Coronary artery (tissue), 2 donors: ENCODE measurements around the gene CAMK2D.

Experiments used
- DNase-seq: peaks from one replicate; pipeline ENCODE4 v3.0.0-alpha.2; 2017; ENCODE audit warnings: low spot score
- H3K27ac ChIP-seq, 2 donors: fragments of 200-600 bp; sonication (generic); one replicate each; pipeline ENCODE4 v1.5.1; 2016 to 2019
- H3K4me3 ChIP-seq: fragments of 200-600 bp; sonication (generic); 2 replicates; pipeline ENCODE4 v1.5.1; 2016; ENCODE audit warnings: mild to moderate bottlenecking, moderate library complexity
- CTCF ChIP-seq: fragments of 200-600 bp; sonication (generic); IDR thresholded peaks from one replicate; pipeline ENCODE4 v1.5.1; 2019; ENCODE audit warnings: antibody characterized with exemption

The CAMK2D gene

GRCh38 chr4:113500424-113500823, 261.1 kb downstream of the CAMK2D start:
- no peak for DNase-seq
- TF ChIP-seq CTCF = no peak

GRCh38 chr4:113499696-113500095, 261.8 kb downstream of the CAMK2D start:
- no peak for TF ChIP-seq CTCF
- H3K4me3 ChIP-seq = no peak overlapping the region
- DNase-seq = no peak
- H3K27ac ChIP-seq = no peak overlapping the region

More at GRCh38 chr4:113500424-113500823, 261.1 kb downstream of the CAMK2D start:
- no peak overlapping the region for H3K4me3 ChIP-seq
- no peak overlapping the region for H3K27ac ChIP-seq

GRCh38 chr4:113499166-113499565, 262.4 kb downstream of the CAMK2D start:
- Histone ChIP-seq H3K4me3 (no peak overlapping the region), H3K27ac (no peak overlapping the region)
- no peak for TF ChIP-seq CTCF
- DNase-seq = no peak

- Histone ChIP-seq H3K4me3 (no peak overlapping the region), H3K27ac (no peak overlapping the region)
- no peak for DNase-seq
- TF ChIP-seq CTCF = no peak
These were observed 264.2 kb downstream of the CAMK2D start for GRCh38 chr4:113497154-113497884.

GRCh38 chr4:113496698-113497097, 264.8 kb downstream of the CAMK2D start:
- no peak overlapping the region for H3K4me3 ChIP-seq
- DNase-seq = no peak
- H3K27ac ChIP-seq = no peak overlapping the region
- no peak for TF ChIP-seq CTCF

- no peak overlapping the region for H3K27ac ChIP-seq
- TF ChIP-seq CTCF = no peak
- DNase-seq = no peak
- no peak overlapping the region for H3K4me3 ChIP-seq
These were observed 265.7 kb downstream of the CAMK2D start for GRCh38 chr4:113495790-113496189.

GRCh38 chr4:113483131-113483530, 278.4 kb downstream of the CAMK2D start:
- no peak overlapping the region for H3K4me3 ChIP-seq
- DNase-seq = no peak
- H3K27ac ChIP-seq = no peak overlapping the region
- no peak for TF ChIP-seq CTCF
